SH-SY5Y (cell line): Measurements from ENCODE around the gene ZNF786.

Experiments used
- GATA2 ChIP-seq: IDR thresholded peaks from 2 replicates; pipeline ENCODE4 v1.6.1; 2011; ENCODE audit warnings: mild to moderate bottlenecking, low read depth, low read length
- GATA3 ChIP-seq: IDR thresholded peaks from 2 replicates; pipeline ENCODE4 v1.6.1; 2011; ENCODE audit warnings: low read depth, mild to moderate bottlenecking, low read length, moderate library complexity

DNA sequence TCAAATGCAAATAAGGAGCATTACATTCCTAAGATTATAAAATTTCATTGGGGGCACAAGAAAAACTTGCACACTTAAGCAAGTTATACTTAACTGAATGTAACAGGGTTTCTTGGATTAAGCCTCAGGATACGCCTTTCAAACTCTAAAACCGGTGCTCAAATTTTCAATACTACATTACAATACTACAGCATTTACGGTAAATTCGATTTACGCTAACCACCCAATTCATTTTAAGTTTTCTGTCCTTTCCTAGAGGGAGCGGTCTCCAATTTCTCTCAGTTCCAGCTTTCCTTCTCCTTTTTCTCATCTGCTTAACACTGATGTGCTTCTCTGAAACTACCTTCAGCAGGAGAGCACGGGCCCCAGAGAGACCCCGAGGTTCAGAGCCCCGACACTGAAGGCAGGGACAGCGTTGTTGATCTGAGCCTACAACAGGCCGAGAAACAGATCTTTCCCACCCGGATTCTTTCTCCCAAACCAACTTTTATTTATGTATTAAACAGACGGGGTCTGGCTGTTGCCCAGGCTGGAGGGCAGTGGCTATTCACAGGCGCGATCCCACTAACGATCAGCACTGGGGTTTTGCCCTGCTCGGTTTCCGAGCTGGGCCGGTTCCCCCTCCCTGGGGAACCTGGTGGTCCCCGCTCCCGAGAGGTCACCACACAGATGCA, 34.8 kb upstream of the ZNF786 start:
- TF ChIP-seq GATA3 (no peak), GATA2 (no peak)
